Measurements from ENCODE around the gene PCSK2.

Gene PCSK2

DNA sequence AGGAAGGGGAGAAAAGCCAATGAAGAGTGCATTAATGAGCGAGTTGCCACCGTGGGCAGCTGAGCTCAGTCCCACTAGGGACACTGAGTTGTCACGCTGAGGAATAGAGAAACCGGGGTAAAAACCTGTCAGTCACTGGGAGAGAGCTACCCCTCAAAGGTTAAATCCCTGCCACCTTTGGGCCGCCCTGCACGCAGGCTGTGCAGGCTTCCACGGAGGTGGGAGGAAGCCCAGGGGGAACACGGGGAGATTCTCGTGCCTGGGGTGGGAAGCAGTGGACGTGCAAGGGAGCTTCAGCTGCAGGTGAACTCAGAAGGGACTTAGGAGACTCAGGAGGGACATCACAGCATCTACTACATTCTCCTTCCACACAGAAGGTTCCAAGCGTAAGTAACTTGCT, 253.9 kb downstream of the PCSK2 start:
- DNase-seq (ENCODE audit: low spot score), result no peak

DNA sequence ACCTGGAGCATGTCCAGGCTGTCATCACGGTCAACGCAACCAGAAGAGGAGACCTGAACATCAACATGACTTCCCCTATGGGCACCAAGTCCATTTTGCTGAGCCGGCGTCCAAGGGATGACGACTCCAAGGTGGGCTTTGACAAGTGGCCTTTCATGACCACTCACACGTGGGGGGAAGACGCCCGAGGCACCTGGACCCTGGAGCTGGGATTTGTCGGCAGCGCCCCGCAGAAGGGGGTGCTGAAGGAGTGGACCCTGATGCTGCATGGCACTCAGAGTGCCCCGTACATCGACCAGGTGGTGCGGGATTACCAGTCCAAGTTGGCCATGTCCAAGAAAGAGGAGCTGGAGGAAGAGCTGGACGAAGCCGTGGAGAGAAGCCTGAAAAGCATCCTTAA, 254.8 kb downstream of the PCSK2 start:
- no peak for DNase-seq (ENCODE audit: low spot score)

DNA sequence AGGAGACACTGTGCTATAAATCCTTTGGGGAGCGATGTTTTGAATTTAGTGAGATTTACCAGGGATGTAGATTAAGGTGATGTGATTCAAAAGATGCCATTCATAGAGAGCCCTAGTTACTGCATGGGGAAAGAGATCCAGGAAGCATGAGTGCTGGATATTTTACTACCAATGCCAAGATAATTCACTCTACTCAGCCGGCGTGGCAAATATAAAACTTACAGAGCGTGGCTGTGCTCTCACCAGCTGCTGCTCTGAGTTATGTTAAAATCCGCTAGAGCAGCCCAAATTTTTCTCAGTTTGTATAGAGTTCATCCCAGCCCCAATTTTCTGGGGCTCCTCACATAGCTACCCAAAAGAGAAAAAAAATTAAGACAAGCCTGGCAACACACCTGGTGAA, 255.7 kb downstream of the PCSK2 start:
- DNase-seq (ENCODE audit: low spot score), result no peak

DNA sequence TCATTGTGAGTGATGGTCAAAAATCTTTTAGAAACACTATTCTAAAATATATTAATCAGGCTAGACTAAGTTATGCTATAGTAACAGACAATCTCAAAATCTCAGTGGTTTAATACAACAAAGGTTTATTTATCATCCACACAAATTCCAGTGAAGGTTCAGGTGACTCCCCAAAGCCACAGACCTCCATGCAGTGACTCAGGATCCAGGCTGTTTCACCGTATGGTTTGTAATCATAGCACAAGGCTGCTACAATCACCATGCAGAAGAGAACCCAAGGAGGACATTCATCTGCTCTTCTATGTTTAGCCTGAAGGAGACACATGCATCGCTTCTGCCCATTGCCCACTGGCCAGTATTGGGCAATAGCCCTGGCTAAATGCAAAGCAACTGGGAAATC, 258.2 kb downstream of the PCSK2 start:
- DNase-seq (ENCODE audit: low spot score), result no peak

DNA sequence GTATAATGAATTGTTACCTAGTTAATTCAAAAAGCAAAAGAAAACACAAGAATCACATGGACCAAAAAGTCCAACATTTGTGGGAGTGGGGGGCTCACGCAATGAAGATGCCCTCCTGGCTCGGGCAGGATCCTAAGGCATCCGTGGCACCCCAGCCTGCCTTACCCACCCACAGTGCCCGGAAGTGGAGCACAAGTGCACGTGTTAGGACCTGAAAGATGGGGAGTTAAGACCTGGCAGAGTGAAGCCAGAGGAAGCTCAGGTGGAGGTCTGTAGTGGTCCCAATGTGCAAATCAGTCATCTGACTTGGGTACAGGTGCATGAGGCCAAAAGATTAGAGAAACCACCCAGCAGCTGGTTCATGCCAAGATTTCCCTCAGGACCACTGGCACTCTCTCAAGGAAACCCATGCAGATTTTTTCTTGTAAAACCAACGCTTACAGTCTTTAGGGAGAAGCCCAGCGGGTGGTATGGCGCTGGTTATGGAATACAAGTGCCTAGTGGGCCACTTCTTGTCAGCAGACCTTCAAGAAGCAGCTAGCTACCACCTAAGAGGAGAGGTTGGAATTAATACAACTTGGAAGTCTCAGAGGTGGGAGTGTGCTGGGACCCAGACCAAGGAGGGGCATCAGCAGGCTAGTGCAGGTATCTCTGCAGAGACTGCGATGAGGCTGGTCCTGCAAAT, 262.2 kb downstream of the PCSK2 start:
- no peak for DNase-seq (ENCODE audit: low spot score)

DNA sequence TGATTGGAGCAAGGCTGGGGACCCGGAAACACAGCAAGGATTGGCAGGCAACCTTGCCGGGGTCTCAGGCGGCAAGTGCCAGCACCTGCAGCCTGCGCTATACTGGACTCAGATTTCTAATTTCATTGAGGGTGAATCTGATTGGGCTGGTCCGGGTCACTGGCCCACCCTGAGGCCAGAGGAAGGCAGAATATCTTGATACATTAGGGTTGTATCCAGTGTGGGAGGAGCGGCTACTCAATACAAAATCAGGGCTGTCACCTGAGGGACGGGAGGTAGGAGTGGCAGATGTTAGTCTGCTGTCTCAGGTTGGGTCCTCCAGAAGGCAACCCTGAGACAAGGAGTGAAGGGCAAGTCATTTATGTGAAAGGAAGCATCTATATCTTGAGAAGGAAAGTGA, 263.7 kb downstream of the PCSK2 start:
- no peak for DNase-seq (ENCODE audit: low spot score)

DNA sequence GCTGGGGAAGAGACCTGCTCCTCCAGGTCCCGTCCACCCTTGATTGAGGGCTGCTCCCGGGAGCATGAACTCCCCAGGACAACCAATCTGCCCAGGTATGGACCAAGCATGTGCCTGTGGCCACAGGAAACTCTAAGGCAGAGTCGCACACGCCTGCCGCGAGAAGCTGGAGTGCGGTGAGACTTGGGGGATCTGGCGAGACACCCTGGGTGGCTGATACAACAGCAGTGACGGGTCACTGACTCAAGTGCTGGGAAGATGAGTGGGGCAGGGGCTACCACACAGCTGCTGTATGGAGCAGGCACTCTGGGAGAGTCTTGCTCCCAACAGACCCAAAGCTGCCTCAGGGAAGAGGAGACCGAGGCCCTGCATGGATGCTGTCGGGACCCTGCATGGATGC, 264.2 kb downstream of the PCSK2 start:
- no peak for DNase-seq (ENCODE audit: low spot score)

DNA sequence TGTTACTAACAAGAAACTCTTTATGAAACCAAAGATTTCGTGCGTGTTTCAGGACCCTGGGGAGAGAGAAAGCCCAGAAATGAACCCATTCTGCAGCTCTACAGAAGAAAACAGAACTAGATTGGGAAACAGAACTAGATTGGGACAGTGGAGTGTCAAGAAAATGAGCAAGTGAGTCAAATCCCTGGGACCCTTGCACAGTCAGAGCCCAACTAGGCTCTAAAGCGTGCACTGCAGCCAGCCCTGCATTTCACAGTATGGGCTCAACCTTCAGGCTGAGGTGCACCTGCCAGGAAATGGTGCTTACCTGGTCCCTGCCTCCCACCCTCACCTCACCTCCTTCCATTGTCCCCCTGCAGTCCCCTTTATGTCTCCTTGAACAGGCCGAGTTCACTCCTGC, 264.6 kb downstream of the PCSK2 start:
- no peak for DNase-seq (ENCODE audit: low spot score)

DNA sequence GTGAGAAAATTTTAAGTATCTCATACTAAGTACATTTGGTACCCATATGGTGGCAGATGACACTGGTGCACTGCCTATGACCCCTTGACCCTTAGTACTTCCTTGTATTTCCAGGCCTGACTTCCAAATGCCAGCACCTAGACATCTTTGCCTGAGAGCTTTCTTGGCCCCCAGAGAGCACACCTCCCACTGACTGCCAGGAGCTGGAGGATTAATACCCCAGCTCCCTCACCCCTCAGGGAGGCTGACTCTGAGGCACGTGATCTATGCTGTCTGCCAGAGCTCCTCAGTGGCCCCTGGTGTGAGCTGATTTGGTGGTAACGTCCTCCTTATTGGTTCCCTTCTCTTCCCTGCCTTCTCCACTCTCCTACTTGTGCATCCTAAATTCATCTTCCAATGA, 266.3 kb downstream of the PCSK2 start:
- no peak for DNase-seq (ENCODE audit: low spot score)

DNA sequence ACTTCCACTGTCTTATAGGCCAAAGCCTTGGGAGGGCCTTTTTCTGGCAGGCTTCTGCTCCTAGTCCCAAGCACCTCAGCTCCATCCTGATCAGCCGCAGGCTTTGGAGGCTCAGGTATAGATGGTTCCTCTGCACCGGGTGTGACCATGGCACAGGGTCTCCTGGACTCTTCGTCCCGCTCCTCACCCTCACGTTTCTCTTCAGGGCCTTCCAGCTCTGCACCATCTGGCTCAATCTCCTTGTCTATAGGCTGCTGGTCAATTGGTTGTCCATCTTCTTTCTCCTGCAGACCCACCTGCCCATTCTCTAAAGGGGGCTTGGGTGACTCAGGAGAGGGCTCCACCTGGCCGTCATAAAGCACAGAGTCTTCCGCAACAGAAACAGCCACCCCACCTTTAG, 267.4 kb downstream of the PCSK2 start:
- DNase-seq (ENCODE audit: low spot score), result no peak

DNA sequence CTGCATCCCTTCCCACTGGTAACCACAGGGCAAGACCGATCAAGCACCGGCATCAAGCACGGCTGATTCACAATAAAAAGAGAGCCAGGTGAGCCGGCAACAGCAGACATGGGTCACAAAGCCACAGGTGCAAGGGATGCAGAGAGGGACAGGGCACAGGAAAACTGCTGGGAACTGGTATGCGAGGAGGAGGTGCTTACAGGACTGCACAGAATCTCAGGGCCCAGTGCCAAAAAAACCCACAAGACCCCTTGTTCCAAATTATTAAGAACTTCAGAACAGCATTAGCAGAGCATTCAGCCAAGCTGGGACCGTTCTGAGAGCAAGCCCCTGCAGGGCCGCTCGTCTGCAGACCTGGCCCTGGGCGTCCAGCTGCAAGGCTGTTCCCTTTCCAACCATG, 269.0 kb downstream of the PCSK2 start:
- DNase-seq (ENCODE audit: low spot score), result no peak

DNA sequence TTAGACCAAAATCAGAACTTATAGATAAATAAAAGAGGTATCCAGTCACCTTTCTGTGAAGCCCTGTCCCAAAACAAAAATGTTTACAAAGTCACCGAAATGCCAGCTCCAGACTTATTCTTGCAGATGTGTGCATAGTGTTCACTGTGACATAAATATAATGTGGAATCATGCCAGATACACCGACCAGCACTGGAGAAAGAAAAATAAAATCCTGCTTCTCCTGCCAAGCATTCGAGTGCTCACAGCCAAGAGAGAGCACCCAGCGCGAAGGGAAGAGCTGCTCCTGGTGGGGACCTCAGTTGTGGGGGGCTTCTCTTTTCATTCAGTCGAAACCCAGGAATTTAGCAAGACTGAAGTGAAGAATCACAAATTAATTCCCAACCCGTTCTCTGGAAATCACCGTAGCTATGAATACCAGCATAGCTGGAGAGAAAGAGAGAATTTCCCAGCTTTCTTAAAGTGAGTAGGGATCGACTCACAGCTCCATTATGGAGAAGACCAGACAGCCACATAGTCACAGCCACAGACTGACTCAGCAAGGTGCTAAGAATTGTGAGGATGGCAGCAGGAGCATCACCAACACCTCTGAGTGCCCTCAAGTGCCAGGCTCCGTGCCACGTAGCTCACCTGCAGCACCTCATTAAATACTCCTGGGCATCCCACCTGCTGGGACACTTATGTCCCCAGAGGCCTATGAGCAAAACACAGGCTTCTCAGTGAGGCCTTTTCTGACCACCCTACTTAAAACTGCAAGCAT, 271.2 kb downstream of the PCSK2 start:
- DNase-seq (ENCODE audit: low spot score), result peak; percentile 31

DNA sequence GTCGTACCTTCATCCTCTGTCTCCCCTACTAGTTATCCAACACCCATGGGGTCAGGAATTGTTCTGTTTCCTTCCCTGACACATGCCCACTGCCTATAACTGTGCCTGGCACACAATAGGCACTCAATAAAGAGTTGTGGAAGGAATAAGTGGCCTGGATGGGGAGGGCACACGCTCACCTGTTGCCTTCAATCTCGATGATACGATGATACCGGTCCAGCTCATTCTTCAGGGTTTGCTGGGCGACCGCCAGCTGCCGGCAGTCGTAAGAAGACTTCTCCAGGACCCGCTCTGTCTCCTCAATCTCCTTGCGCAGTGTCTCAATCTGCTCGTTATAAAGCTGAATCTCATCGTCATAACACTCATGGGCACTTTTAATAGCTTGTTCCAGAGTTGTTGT, 271.8 kb downstream of the PCSK2 start:
- DNase-seq (ENCODE audit: low spot score), result no peak

DNA sequence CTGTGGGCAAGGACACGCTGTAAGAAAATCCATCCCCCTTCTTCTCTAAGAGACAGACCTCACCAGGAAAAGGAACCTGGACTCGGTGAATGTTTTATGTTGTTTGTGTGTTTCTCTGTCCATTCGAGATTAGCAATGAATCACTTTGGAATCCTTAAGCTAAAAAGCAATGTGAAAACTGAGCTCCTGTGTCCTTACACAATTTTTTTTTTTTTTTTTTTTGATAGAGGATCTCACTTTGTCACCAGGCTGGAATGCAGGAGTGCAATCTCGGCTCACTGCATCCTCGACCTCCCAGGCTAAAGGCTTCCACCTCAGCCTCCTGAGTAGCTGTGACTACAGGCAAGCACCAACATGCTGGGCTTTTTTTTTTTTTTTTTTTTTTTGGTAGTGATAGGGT, 272.2 kb downstream of the PCSK2 start:
- DNase-seq (ENCODE audit: low spot score), result peak; percentile 24

DNA sequence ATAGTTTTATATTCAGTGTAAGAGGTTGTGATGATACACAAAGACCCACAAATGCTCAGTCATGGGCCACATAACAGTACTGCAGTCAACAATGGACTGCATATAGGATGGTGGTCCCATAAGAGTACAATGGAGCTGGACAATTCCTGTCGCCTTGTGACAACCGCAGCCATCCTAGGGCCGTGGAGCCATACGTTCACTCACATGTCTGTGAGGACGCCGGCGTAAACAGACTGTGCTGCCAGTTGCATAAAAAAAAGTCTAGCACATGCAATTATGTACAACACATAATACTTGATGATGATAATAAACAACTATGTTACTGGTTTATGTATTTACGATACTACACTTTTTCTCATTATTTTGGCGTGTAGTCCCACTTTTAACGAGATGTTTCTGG, 273.4 kb downstream of the PCSK2 start:
- no peak for DNase-seq (ENCODE audit: low spot score)

DNA sequence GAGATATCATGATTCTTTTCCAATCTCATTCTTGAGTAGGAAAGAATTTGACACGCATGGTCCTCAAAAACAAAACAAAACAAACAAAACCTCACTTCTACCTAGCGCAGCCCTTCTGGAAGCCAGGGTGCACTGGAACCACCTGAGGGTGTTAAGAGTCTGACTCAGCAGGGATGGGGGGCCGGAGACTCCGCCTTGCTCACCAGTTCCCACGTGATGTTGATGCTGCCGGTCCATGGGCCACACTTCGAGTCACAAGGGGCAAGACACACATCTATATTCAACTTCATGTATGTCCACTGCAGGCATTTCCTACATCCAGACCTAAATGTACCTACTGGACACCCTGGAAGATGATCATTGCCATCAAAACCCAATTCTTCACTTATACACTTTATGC, 274.0 kb downstream of the PCSK2 start:
- no peak for DNase-seq (ENCODE audit: low spot score)

DNA sequence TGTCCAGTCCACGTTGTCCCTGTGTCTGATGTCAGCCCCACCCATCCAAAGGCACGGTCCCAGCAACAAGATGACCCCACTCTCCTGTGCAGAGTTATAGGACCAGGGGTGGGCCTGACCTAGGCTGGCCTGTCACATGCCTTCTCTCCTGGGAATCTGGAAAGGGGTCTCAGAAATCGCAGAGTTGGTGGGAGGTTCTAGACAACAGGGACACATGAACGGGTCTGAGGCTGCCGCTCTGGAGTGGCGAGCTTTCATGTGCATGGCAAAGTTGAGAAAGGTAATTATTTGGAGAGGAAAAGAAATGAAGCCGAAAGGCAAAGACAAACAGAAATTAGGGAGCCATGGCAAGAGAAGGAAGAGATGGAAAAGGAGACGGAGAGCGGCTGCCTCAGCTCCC, 274.9 kb downstream of the PCSK2 start:
- DNase-seq (ENCODE audit: low spot score), result no peak

DNA sequence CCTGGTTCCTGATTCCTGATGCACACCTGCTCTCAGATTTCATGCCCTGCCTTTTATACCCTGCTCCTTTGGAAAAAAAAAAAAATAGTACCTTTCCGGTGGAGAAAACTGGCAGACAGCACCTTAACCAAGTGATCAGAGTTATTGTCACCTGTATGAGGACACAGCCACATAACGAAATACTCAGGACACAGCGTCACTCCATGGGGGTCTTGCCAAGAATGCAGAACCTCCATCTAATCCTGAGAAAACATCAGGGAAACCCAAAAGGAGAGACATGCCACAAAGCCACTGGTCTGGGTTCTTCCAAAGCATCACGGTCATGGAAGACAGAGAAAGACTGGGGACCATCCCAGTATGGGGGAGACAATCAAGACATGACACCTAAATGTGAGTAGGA, 275.3 kb downstream of the PCSK2 start:
- DNase-seq (ENCODE audit: low spot score), result no peak

DNA sequence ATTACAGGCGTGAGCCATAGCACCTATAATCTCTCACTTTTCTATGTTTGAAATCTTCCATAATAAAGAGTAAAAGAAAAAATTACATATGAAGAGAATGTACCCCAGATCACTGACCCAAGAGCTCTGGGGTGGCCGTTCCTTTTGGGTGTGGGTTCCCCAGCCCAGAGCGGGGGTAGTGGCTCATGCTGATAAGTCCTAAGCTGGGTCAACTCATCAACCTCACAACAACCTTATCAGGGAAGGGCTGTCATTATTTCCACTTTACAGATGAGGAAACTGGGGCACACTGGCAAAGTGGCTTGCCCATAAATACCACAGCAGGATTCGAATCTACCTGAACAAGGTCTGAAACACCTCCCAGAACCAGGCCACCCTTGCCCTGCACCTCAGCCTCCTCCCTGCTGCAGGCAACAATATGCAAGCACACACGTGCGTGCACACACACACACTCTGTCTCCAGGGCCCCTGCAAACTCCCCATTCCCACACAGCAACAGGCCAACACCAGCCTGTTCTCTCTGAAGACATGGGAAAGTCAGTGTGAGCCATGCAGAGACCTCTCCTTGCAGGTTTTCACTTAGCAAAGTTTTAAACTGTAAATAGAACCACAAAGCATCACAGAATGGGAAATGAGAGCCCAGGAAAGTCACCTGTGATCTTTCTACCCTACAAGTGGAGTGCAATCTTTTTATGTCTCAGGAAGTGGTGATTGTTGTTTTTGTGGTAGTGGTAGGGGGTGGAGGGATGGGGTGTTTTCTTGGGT, 276.6 kb downstream of the PCSK2 start:
- DNase-seq (ENCODE audit: low spot score), result no peak

DNA sequence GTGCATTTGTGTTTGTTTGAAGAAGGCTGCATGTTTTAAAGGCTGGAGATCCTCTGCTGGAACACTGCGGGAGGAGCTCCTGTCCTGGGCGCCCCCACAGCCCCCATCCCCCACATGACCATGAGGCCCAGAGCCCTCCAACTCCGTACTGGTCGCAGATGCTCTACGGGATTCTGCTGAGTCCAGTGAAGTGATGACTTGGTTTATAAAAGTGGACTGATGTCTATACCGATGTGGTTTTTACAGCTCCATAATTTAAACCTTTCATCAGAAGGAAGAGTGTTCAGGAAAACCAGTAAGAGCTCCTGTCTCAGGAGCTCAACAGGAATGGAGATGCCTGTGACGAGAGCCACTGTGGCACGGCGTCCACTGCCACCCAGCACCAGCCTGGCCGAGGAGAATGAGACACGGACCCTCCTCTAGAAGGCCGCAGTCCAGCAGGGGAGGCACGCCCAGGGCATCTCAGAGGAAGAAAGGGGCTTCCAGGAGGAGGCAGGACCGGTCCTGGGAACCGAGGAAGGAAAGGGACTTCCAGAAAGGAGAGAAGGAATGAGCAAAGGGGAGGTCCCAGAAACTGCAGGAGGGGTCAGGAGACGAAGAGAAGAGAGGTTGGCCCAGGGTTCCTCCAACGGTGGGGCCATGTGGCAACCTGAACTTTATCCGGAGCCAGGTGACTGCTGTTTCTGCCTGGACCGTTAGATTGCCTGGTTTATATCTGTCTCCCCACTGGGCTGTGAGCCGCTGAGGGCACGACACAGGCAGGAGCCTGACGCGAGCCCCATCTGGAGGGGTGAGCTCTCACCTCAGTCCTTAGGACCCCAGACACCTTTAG, 277.4 kb downstream of the PCSK2 start:
- no peak for DNase-seq (ENCODE audit: low spot score)

DNA sequence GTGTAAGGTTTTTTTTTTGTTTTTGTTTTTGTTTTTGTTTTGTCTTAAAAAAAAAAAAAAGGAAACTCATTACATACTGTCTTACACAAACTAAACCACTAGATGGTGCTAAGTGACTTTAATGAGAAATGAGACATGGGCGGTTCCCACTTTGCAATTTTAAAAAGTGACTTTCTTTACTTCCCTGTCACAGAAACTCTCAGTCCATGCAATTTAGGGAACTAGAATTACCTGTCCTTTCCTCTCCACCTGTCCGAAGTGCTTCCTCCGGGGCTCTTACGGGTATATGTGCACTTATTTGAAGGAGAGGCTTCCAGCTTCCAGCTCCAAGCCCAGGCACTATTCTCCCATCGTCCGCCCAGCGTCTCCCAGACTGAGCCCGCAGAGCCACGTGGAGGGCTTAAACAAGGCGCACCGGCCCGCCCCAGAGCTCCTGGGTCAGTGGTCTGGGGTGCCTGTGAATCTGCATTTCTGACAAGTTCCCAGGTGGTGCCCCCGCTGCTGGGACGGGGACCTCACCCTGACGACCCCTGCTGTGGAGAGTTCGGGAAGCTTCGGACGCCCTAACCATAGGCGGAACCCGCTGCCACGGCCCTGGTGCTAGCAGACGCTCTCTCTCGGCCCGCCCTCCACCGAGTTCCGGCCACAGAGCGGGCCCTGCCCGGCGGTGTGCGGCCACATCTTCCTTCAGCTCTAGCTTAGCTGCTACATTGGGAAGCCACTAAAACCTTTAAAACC, 278.2 kb downstream of the PCSK2 start:
- peak; percentile 65 for DNase-seq (ENCODE audit: low spot score)

Data from hepatic stellate cell (primary cell).